CD4-positive, alpha-beta T cell treated with Interleukin-17A for 4 hours (primary cell): ENCODE data around the gene RABIF.

Experiments
- DNase-seq: peaks from one replicate; pipeline ENCODE4 v3.0.0-alpha.2; 2020; ENCODE audit warnings: mixed read lengths

The RABIF gene

DNA sequence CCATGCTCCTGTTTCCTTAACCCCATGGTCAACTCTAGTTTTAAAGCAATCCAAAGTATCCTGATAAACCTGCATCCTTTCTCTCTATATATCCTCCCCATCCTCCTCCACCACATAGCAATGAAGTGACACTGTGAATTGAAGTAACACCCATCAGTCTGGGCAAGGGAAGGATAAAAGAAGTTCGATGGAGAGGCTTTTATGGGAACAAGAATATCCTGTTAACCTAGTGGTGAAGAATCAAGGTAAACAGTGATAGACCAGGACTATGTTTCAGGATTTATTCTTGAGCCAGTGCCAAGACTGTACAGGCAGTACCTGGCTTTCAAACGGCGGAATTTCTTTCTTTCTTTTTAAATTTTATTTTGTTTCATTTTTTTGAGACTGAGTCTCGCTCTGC lies 17.6 kb downstream of the RABIF start:
- DNase-seq = no peak

DNA sequence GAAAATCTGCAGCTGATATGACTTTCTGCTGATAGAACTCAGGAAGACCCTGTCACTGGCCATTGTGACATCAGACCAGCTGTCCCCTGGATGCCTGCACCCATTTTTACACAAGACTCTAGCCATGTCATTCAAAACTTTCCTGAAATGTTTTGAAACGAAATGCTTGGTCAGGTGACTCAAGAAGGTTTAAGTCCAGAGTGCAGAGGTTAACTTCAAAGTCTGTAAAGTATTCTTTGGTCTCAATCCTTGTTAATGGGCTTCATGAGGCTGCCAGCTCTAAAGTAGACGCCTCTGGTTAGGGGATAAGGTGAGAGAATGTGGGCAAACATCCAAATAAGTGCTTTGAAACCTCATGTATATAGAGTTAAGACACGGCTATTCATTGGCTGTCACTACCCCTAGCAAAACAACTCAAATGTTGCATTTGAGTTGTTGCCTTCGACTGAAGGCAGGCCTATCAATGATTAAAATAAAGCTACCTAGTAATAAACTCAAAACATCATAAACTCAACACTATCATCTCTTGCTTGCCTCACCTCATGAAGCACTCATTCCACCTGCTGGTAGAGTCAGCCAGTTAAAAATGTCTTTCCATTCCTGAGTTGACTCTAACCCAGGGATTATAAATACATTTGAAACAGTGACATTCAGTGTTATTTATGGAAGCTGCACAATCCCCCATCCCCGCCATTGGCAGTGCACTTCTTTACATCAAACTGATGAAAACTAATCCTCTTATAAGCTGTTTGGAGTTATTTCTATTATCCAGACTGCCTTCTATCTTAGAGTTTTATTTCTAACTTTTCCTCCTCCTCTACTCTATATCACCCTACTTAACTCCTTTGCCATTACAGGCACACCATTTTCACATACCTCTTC lies 26.0 kb downstream of the RABIF start:
- DNase-seq = no peak

DNA sequence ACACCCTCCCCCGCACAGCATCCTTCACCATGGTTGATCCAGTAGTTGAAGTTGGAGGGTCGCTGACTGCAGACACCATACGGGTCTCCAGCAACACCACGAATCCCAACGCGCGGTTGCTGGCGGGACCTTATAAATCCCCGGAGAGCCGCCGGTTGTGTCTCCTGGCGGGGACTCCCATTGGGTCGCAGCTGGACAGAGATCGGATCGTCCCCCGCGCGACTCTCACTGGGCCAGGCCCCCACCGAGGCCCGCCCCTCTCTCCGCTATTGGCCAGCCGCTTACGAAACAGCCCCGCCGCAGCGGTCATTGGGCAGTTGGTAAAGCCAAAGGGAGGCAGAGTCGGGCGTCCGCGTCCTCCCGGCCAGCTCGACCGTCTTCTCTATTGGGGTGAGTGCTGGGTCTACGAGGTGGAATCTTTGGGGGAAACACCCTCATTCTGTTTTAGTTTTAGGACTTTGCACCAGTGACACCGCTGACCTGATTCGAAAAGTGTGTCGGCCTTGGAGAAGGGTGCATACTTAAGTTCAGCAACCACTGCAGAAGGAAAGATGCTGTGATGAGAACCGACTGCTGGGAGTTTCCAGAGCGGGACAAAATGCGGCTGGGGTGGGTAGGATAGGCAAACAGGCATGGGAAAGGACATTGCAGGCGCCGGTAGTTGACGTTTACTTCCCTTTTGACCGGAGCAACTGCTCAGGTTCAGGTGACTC lies 27.4 kb downstream of the RABIF start:
- peak; percentile 27 for DNase-seq

DNA sequence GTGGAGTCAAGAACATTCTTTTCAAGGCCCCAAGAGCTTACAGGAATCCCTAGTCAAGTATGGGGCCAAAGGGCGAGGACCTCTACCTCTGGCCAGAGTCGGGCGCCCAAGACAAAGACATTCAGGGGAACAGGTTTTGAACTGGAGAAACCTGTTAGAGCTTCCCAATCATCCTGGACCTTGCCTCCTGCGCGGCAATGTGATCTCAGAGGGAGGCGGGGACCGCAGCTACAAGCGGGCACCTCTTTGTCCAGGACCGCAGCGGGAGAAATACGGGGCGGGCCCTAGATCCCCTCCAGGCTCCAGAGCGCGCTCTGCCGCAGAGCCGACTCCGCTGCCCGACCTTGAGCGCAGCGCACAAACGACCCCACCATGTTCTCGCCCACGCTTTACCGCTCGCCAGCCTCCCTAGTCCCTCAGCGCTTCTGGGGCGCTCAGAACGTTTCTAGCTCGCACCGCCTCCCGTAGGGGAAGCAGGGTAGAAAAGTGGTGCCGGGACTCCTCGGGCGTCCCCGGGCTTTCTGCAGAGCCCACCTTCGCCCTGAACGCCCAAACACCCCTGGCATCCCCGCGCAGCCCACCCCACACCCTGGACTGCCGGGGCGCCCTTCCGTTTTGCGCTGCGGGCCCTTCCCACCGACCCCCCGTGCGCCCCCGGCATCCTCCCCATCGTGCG lies 28.1 kb downstream of the RABIF start:
- DNase-seq = peak; percentile 13

DNA sequence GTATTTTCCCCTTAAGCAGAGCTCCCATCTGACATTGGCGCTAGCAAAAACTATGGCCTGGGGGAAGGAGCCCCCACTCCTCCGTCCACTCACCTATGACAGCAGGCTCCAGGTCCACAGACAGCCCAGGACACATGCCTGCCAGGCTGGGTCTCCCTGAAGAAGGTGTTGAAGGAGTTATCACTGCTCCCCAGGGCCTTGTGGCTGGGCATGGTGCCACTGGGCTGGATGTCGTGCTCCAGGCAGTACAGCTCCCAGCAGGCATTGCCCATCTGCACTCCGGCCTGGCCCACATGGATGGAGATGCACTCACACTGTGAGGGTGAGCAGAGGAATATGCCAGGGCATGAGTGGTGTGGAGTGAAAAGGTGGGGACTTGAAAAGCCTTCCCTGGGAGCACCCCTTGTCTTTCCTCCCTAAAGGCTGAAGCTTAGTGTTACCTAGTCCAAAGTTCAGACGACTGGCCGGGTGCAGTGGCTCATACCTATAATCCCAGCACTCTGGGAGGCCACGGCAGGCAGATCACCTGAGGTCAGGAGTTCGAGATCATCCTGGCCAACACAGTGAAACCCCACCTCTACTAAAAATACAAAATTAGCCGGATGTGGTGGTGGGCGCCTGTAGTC lies 30.0 kb downstream of the RABIF start:
- DNase-seq = no peak

DNA sequence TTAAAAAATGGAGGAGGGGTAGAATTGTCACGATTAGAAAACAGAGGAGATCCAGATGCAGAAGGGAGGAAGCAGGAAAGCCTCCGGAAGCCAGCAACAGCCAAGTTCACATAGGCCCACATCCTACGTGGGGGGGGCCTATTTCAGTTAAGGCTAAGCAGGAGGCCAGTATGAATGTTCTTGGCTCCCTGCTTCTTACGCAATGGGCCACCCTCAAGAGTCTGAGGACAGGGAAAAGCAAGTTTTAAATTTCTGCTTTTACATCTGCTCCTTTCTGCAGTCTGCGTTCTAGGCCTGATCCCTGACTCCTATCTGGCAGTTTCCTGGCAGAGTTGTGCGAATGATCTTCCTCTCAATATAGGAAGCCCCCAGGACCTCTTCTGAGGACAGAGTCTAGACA lies 30.6 kb downstream of the RABIF start:
- DNase-seq = no peak

DNA sequence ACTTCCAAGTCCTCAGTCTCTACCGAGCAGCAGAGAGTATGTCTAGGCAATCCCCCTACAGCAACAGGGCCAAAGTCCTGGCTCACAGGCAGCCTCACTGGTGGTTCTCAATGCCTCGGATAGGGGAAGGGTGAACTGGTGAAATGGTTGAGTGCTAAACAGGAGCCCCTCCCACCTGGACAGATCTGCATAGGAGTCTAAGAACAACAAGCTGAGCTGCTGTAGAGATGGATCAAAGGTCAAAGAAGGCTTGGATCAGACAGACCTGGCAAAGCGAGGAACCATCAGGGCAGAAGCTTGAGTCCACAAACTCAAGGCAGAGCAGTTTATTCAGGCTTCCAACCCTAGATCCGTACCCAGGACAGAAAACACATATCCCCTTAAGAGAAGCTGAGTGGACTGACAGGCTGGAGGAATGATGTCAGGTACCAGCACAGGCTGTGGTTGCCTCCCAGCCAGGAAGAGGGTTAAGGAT lies 31.8 kb downstream of the RABIF start:
- no peak for DNase-seq

DNA sequence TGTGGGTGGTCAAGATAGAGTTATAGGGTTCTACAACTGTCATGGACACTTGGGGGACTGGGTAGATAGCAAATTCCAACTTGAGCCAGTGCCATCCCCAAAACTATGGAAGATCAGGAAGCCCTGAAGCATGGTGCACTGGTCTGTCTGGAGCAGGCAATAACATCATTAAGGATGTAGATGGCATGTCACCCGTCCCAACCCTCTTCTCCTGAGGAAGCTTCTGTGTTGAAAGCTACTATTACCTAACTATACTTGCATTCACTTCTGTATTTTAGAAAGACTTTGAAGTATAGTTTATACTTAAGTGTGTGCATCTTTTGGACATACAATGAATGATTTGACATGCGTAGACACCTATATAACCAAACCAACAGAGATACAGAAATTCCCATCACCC lies 32.9 kb downstream of the RABIF start:
- no peak for DNase-seq

DNA sequence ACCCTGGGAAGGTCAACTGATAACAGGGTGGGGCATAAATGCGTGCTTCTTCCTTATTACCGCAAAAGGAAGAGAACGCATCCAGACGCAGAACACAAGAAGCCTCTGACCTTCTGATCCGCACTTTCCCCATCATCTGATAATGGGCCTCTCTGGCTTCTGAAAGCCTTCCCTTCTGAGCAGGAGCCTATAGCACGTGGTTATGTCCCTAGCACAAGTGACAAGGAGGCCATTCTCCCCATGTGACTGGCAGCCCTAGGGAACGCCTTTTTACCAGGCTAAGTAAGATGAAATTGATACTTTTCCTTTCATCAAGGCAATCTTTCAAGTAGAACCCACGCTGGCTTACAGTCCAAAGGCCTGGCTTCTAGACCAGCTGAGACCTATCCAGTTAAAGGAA lies 34.2 kb downstream of the RABIF start:
- no peak for DNase-seq

DNA sequence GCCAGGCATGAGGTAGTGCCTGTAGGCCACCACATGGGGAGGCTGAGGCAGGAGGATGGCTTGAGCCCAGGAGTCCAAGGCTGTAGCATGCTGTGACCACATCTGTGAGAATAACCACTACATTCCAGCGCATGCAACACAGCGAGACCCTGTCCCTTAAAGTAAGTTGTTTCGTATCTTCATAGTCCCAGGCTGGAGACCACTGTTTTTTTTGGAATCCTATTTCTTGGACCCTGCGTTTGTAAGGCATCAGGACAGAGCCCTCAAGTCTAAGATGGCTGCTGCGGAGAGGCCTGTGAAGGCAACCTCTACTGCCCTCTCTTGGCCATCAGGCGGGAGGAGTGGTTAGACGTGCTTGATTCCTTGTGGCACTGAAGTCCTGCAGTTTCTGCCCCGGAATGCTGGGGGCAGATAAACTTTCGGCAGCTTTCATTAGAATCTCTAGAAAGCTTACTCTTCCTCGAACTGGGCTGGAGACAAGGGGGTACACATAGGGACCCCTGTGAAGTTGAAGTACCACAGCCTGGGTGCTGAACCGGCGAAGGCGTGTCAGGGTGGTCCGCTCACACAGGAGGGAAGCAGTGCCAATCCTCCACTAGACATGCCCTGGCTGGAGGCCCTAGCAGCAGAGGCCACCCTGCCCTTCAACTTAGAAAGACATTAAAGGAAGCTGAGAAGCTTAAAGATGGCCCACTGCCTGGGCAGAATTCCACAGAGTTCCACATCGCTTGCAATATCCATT lies 36.6 kb downstream of the RABIF start:
- peak; percentile 47 for DNase-seq

DNA sequence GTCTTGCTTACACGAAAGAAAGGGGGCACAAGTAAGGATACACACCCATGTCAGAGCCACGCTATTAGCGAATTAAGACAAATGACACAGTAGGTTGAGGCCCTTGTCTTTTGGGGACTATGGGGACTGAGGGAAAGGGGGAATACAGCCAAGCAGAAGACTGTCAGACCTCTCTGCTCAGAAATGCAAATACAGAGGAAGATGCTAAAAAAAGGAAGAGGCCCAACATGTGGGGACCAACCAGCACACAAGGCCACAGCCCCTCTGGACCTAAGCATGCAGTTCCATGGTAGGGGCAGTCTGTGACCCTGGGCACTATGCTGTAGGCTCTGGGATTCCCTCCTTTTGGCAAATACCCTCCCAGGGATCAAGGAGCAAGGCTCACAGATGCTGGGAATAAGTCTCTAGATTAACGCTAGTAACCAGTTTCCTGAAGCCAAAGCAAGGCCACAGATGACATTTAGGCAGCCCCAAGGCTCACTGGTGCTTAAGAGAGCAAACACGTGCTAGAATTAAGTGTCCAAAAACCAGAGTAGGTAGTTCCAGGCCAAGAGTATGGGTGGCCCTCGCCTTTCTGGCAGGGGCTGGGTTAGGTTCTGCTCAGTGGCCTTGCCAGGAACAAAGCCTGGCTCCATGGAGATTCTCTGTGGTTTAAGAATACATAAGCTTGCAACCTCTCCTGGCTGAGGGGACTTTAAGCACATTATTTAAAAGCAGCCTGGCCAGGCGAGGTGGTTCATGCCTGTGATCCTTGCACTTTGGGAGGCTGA lies 38.2 kb downstream of the RABIF start:
- no peak for DNase-seq

DNA sequence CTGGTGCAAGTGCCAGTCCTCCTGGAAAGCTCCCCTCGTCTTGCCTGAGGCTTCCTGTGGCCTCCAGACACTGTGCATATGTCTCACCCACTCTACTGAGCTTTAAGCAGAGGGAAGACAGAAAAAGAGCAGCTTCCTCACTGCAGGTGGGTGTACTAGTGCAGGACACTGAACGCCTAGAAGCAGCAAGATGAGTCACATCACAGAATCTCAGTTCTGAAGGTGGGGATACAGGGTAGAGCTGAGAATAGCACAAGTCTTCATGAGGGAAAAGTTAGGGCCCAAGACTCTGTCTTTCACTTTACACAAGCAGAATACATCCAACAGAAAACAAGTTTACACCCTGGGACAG lies 40.8 kb downstream of the RABIF start:
- no peak for DNase-seq

DNA sequence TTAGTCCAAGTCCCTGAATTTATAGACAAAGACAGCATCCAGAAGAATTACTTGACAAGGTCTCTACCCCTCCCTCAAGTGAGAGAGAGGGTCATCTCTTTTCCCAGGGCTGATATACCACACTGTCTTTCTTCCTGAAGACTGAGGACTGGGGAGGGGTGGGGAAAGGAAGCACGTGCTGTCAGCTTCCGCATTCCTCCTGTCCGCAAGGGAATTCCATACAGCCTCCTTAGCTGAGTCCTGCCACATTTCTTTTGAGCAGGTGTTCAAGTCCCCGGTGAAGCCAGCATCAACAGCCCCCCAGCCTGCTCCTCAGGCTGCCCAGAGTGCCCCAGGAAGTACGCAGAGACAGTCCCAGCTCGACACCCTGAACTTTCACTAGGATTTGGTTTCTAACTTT lies 44.0 kb downstream of the RABIF start:
- DNase-seq = no peak

DNA sequence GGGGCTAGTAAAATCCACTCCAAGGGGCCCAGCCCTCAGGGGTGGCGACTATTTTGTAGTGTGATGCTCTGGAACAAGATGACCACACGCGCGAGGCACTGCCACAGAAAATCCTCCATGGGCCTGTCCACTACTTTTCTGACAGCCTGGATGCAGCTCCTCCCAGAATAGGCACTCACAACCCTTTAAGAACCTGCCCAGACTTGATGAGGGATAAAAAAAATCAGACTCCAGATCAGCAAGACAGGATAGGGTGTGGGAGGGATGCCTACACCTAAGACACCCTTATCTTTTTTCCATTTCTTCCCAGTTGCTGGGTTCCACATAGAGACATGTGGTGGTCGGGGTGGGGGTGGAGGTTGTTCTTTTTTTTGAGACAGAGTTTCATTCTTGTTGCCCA lies 44.7 kb downstream of the RABIF start:
- no peak for DNase-seq

DNA sequence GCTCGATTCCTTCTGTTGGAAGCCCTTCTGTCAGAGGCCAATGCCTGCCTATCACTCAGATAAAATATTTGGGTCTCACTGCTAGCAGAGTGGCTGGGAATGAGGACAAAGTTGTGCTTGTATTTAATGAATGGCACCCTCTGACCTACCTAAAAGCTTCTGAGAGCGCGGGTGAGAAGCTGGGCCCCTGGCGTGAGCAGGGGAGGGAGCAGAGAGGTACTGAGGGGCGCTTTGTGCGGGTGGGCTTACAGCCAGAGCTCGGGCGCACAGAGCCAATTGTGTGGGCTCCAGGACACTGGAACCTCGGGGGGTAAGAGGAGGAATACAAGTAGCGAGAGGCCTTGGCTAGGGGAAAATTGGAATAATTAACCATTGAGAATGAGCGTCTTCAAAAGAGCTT lies 45.9 kb downstream of the RABIF start:
- no peak for DNase-seq

DNA sequence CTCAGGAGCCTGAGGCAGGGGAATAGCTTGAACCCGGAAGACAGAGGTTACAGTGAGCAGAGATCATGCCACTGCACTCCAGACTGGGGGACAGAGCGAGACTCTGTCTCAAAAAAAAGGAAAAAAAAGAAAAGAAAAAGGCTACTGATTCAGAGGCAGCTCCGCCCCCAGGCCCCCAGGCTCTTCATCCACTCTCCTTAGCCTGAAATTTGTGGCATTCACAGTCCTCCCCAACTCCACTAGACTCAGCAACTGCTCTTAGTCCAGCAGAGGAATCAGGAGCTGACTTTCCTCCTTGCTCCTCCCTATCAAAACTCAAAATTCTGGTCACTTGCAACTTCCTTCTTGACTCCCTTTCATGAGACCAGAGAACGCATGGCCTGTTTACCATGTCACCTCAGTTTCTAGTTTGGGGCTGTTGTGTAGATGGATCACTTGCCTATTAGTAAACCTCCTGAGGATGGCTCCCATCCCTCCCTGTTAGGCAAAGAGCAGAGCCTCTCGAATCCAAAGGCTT lies 51.1 kb downstream of the RABIF start:
- DNase-seq = no peak

DNA sequence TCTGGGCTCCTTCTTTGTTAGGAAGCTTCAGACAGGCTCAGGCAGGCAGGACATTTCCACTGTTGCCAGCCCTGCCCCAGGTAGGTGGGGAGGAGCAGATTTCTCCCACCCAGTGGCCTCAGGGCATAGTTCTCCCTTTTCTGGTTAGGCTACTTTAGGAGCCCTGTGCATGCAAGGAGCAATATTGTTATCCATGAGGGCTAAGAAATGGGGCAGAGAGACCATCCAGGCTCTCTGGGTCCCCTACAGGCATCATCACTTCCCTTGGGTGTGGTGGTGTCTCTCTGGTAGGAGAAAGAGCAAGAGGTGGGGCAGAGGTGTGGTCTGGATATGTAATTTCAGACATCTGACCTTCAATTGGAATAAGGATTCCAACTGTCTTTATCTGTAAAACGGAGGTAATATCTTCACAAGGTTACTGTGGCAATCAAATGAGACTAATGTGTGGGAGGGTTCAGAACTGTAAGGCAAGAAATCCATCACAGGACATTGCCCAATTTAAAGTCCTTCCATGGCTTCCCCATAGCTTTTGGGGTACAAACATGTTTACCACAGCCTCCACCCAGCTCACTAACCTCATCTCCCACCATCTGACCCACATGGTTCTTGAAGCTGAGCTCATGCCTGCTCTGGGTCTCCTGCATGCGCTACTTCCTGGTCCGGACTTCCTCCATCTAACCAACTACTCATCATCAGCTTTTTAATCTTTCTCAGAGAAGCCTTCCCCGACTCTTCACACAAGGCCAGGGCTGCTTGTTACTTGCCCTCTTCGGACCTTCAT lies 52.1 kb downstream of the RABIF start:
- DNase-seq = no peak

DNA sequence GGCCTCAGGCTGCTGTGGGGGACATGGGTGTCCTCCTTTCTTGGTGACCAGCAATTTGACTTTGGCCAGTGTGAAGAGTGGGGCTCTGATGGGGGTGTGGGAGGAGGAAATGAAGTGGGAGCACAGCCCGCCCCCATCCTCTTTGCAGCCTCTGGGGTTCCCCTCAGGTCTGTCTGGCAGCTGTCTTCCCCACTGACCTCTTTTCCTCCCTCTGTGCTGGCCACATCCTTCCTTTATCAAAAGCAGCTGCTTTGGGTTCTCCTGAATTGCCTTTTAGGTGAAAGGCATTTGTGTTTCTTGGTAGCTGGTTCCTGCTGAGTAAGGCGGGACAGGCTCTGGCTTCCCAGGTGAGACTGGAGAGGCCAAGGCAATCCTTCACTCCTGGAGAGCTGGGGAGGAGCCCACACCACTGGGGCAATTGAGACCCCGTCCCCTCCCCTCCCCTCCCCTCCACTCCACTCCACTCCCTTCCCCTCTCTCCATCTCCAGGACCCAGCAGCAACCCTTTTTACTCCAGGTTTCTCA lies 53.3 kb downstream of the RABIF start:
- DNase-seq = peak; percentile 24

DNA sequence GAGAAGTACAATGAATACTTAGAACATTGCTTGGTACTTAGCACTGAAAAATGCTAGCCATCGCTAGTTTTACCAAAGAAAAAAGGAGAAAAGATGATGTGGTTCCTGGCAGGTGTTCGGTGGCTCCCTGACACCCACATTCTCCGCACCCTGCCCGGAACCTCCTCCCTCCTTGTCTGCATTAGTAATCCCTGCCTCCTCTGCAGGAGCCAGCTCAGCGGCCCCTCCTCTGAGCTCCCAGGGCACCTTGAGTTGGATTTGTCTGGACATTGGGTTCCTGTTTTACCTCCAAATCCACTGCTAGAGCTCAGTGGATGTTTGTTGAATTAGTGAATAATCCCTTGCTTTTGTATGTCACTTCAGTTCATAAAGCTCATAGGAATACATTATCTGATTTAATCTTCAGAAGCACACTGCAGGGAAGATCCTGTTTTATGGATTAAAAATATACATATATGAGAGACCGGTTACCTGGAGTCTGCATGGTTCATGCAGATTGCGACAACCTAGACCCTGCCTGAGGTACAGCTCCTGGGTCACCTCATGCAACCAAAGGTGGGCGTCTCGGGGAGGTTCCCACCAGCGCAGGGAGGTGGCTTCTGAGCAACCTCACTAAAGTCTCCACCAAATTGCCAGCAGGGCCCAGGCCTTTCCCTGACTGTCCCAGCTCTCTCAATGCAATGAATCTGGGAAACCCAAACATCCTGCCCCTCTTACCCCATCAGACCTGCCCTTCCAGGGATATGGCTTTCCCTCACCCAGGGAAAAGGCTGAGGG lies 54.0 kb downstream of the RABIF start:
- peak; percentile 22 for DNase-seq

DNA sequence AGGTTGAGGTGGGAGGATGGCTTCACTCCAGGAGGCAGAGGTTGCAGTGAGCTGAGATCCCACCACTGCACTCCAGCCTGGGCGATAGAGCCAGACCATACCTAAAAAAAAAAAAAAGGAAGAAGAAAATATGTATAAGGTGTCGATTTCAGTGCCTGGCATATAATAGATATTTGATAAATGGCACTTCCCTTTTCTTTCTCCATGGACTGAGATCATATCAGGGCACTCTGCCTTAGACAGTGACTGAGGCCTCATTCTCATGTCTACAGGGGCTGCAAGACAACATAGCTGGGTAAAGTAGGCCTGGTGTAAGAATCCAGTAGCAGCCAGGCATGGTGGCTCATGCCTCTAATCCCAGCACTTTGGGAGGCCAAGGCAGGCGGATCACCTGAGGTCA lies 57.0 kb downstream of the RABIF start:
- DNase-seq = no peak
